SK-N-SH (cell line): ENCODE results near the gene THEMIS. TPM values are rescaled to one million over a fixed set of nuclear protein-coding genes. Genes with fewer than 3 reads are reported as not detected.

ENCODE experiments used
- CTCF ChIA-PET: fragments of 300-600, 350-600 bp; formaldehyde crosslinking; extraction: SDS; loops from one replicate; lab custom pipeline; 2021; lab: Yijun Ruan, JAX
- POLR2A ChIA-PET: fragments of 350-600 bp; sonication (Branson Sonifier 250); formaldehyde crosslinking; extraction: SDS; loops from one replicate; lab custom pipeline; 2020; ENCODE audit warnings: antibody characterized with exemption, inconsistent platforms; lab: Yijun Ruan, JAX
- DNase-seq: peaks from one replicate; pipeline ENCODE4 v3.0.0; 2012
- H2AFZ ChIP-seq: fragments of 200-600 bp; sonication (generic); 2 replicates; pipeline ENCODE4 v1.8.1; 2016; ENCODE audit warnings: antibody characterized with exemption, mild to moderate bottlenecking, low read depth
- H3F3A ChIP-seq: fragments of 200-600 bp; sonication (generic); replicated peaks from 2 replicates; pipeline ENCODE3; 2016; ENCODE audit warnings: antibody characterized with exemption, mild to moderate bottlenecking; ENCODE audit not compliant: insufficient read depth
- H3K27ac ChIP-seq, 2 experiments: fragments of 200-500 bp in 1 of 2; fragments of 200-600 bp in 1 of 2; sonication (Bioruptor generic) in 1 of 2; sonication (generic), shearing (Covaris generic) in 1 of 2; 2 replicates each; pipeline versions ENCODE4 v1.5.1 to v1.6.1; 2014 to 2016; ENCODE audit warnings: low read depth in 2 of 2, inconsistent platforms in 1 of 2, low read length in 1 of 2, mild to moderate bottlenecking in 1 of 2, mixed read lengths in 1 of 2
- H3K27me3 ChIP-seq: fragments of 200-600 bp; sonication (generic), shearing (Covaris generic); 2 replicates; pipeline ENCODE4 v1.6.1; 2016; ENCODE audit warnings: mixed run types; ENCODE audit not compliant: insufficient read depth
- H3K36me3 ChIP-seq, 2 experiments: fragments of 200-500 bp in 1 of 2; fragments of 200-600 bp in 1 of 2; sonication (Bioruptor generic) in 1 of 2; sonication (generic) in 1 of 2; replicated peaks in 1 of 2; 2 replicates each; pipeline versions ENCODE3 to v1.5.1; 2014 to 2016; ENCODE audit warnings: low read length in 1 of 2, mild to moderate bottlenecking in 1 of 2; ENCODE audit not compliant: insufficient read depth in 2 of 2, control insufficient read depth in 1 of 2
- H3K4me1 ChIP-seq, 2 experiments: fragments of 200-500 bp in 1 of 2; fragments of 200-600 bp in 1 of 2; sonication (Bioruptor generic) in 1 of 2; sonication (generic), shearing (Covaris generic) in 1 of 2; 2 replicates each; pipeline versions ENCODE4 v1.5.1 to v1.6.1; 2014 to 2016; ENCODE audit warnings: low read depth in 1 of 2, low read length in 1 of 2, mixed run types in 1 of 2; ENCODE audit not compliant: insufficient read depth in 2 of 2, control insufficient read depth in 1 of 2
- H3K4me2 ChIP-seq: fragments of 200-600 bp; sonication (generic), shearing (Covaris generic); 2 replicates; pipeline ENCODE4 v1.6.1; 2017; ENCODE audit warnings: mixed run types
- H3K4me3 ChIP-seq, 2 experiments: fragments of 200-500 bp in 1 of 2; fragments of 200-600 bp in 1 of 2; sonication (Bioruptor generic) in 1 of 2; sonication (generic), shearing (Covaris generic) in 1 of 2; 2 replicates each; pipeline versions ENCODE4 v1.5.1 to v1.8.1; 2014 to 2016; ENCODE audit warnings: low read depth in 2 of 2, inconsistent platforms in 1 of 2, low read length in 1 of 2, mild to moderate bottlenecking in 1 of 2, mixed read lengths in 1 of 2, moderate library complexity in 1 of 2
- H3K79me2 ChIP-seq: fragments of 200-600 bp; sonication (generic); 2 replicates; pipeline ENCODE4 v1.8.1; 2017; ENCODE audit warnings: mild to moderate bottlenecking; ENCODE audit not compliant: insufficient read depth
- H3K9ac ChIP-seq: fragments of 200-600 bp; sonication (generic); 2 replicates; pipeline ENCODE4 v1.6.1; 2017; ENCODE audit warnings: mixed run types
- H3K9me2 ChIP-seq: fragments of 200-600 bp; sonication (generic); 2 replicates; pipeline ENCODE4 v1.6.1; 2017; ENCODE audit warnings: mixed run types
- H3K9me3 ChIP-seq: fragments of 200-600 bp; sonication (generic); 2 replicates; pipeline ENCODE4 v1.6.1; 2017; ENCODE audit warnings: mixed run types, mild to moderate bottlenecking, moderate library complexity
- H4K20me1 ChIP-seq: fragments of 200-600 bp; sonication (generic); 2 replicates; pipeline ENCODE4 v1.6.1; 2017; ENCODE audit warnings: mild to moderate bottlenecking, mixed run types; ENCODE audit not compliant: insufficient read depth
- CHD2 ChIP-seq: fragments of 150-350 bp; IDR thresholded peaks from 2 replicates; pipeline ENCODE4 v1.6.1; 2018; ENCODE audit warnings: low read length; ENCODE audit not compliant: partially characterized antibody
- ELF1 ChIP-seq: IDR thresholded peaks from 2 replicates; pipeline ENCODE4 v1.4.0; 2012
- EZH2phosphoT487 ChIP-seq: fragments of 200-600 bp; sonication (generic); IDR thresholded peaks from 2 replicates; pipeline ENCODE4 v1.6.1; 2017; ENCODE audit warnings: low read depth, mixed run types, mild to moderate bottlenecking, antibody characterized with exemption, moderate library complexity, borderline replicate concordance
- FOSL2 ChIP-seq: IDR thresholded peaks from 2 replicates; pipeline ENCODE4 v1.4.0; 2012; ENCODE audit warnings: low read depth, mild to moderate bottlenecking, moderate library complexity, borderline replicate concordance
- FOXJ3 ChIP-seq: sonication (generic); formaldehyde crosslinking; IDR thresholded peaks from 2 replicates; pipeline ENCODE4 v1.5.1; 2020; ENCODE audit warnings: mild to moderate bottlenecking, missing genetic modification reagents
- IRF3 ChIP-seq: fragments of 150-350 bp; IDR thresholded peaks from 2 replicates; pipeline ENCODE4 v1.6.1; 2016; ENCODE audit warnings: mild to moderate bottlenecking, low read depth, low read length
- NRF1 ChIP-seq: IDR thresholded peaks from 2 replicates; pipeline ENCODE4 v1.6.1; 2012; ENCODE audit warnings: low read depth, mild to moderate bottlenecking, low read length
- RAD21 ChIP-seq: IDR thresholded peaks from 2 replicates; pipeline ENCODE4 v1.6.1; 2012; ENCODE audit warnings: mild to moderate bottlenecking, low read length
- RCOR1 ChIP-seq: fragments of 150-350 bp; IDR thresholded peaks from 2 replicates; pipeline ENCODE4 v1.6.1; 2017; ENCODE audit warnings: antibody characterized with exemption, low read length
- RXRA ChIP-seq: IDR thresholded peaks from 2 replicates; pipeline ENCODE4 v1.4.0; 2012; ENCODE audit warnings: low read depth, mild to moderate bottlenecking, borderline replicate concordance
- SMC3 ChIP-seq: IDR thresholded peaks from 2 replicates; pipeline ENCODE4 v1.6.1; 2012; ENCODE audit warnings: low read depth, low read length, improper control_type of control experiment
- TCF12 ChIP-seq: IDR thresholded peaks from 2 replicates; pipeline ENCODE4 v1.4.0; 2012
- TEAD4 ChIP-seq: IDR thresholded peaks from 2 replicates; pipeline ENCODE4 v1.4.0; 2012; ENCODE audit warnings: mild to moderate bottlenecking, borderline replicate concordance; ENCODE audit not compliant: insufficient read depth
- USF2 ChIP-seq: fragments of 150-350 bp; IDR thresholded peaks from 2 replicates; pipeline ENCODE4 v1.6.1; 2017; ENCODE audit warnings: antibody characterized with exemption, low read length, low read depth, borderline replicate concordance
- YY1 ChIP-seq: IDR thresholded peaks from 2 replicates; pipeline ENCODE4 v1.4.0; 2012; ENCODE audit warnings: low read depth, mild to moderate bottlenecking
- WGBS: methylation state at CpG from one replicate; pipeline ENCODE4 v1.1.6; 2017; ENCODE audit warnings: low lambda C conversion rate; 5-methylcytosine and 5-hydroxymethylcytosine counted together
- polyA plus RNA-seq, 3 experiments: library from polyadenylated mRNA; depleted of rRNA; stranded (reverse); fragments of >200 nt; gene quantifications; 2 replicates each; pipeline ENCODE4 v1.2.3, GENCODE V29; 2012
- TF ChIP-seq, protein P1 (sequence below): IDR thresholded peaks from 2 replicates; pipeline ENCODE4; 2012
- TF ChIP-seq, protein P2 (sequence below): fragments of 200-600 bp; sonication (generic); IDR thresholded peaks from 2 replicates; pipeline ENCODE4 v1.6.1; 2017; ENCODE audit warnings: antibody characterized with exemption, mild to moderate bottlenecking, moderate library complexity
- TF ChIP-seq, protein P3 (sequence below): IDR thresholded peaks from 2 replicates; pipeline ENCODE4 v1.4.0; 2012; ENCODE audit warnings: low read depth, borderline replicate concordance
- TF ChIP-seq, protein P4 (sequence below): IDR thresholded peaks from 2 replicates; pipeline ENCODE4 v1.4.0; 2012; ENCODE audit warnings: low read depth, borderline replicate concordance
- TF ChIP-seq, protein P5 (sequence below): IDR thresholded peaks from 2 replicates; pipeline ENCODE4 v1.4.0; 2012; ENCODE audit warnings: low read depth

The THEMIS gene
- polyA plus RNA-seq, 1 of the 3 experiments (the other 2 are of a cell fraction): not detected

DNA sequence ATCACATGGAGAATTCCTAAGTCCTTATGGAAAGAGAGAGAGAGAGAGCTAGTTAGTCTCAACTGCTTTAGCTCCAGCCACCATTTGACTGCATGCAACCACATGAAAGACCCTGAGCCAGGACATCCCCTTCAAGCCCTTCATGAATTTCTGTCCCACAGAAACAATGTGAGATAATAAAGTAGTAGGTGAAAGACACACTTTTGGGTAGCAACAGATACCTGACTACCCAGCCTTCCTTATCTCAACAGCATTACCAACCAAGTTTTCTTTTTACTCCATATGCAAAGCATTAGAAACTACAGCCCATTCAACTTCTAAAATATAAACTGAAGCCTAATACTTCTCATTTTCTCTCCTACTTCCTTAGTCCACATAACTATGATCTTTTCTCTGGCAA is 23.2 kb upstream of the THEMIS start:
- Histone ChIP-seq H2AFZ (no peak overlapping the region), H3K9me3 (no peaks in the 10 kb centered on the region), H3K27ac (no peak overlapping the region), H3K4me3 (no peak overlapping the region), H3K4me2 (no peak overlapping the region), H4K20me1 (no peaks in the 10 kb centered on the region), H3K9ac (no peak overlapping the region), H3K36me3 (no peaks in the 10 kb centered on the region), H3K27me3 (no peaks in the 10 kb centered on the region), H3K9me2 (no peaks in the 10 kb centered on the region), H3F3A (no peaks in the 10 kb centered on the region), H3K79me2 (no peaks in the 10 kb centered on the region), H3K4me1 (no peaks in the 10 kb centered on the region)
- TF ChIP-seq FOXJ3 (CRISPR knock-in tag) (no peak), RCOR1 (no peak), YY1 (no peak), NRF1 (no peak), ELF1 (no peak)
- TF ChIP-seq, protein P1, sequence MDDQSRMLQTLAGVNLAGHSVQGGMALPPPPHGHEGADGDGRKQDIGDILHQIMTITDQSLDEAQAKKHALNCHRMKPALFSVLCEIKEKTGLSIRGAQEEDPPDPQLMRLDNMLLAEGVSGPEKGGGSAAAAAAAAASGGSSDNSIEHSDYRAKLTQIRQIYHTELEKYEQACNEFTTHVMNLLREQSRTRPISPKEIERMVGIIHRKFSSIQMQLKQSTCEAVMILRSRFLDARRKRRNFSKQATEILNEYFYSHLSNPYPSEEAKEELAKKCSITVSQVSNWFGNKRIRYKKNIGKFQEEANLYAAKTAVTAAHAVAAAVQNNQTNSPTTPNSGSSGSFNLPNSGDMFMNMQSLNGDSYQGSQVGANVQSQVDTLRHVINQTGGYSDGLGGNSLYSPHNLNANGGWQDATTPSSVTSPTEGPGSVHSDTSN: no peak
- TF ChIP-seq, protein P2, sequence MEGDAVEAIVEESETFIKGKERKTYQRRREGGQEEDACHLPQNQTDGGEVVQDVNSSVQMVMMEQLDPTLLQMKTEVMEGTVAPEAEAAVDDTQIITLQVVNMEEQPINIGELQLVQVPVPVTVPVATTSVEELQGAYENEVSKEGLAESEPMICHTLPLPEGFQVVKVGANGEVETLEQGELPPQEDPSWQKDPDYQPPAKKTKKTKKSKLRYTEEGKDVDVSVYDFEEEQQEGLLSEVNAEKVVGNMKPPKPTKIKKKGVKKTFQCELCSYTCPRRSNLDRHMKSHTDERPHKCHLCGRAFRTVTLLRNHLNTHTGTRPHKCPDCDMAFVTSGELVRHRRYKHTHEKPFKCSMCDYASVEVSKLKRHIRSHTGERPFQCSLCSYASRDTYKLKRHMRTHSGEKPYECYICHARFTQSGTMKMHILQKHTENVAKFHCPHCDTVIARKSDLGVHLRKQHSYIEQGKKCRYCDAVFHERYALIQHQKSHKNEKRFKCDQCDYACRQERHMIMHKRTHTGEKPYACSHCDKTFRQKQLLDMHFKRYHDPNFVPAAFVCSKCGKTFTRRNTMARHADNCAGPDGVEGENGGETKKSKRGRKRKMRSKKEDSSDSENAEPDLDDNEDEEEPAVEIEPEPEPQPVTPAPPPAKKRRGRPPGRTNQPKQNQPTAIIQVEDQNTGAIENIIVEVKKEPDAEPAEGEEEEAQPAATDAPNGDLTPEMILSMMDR: no peak
- TF ChIP-seq, protein P3, sequence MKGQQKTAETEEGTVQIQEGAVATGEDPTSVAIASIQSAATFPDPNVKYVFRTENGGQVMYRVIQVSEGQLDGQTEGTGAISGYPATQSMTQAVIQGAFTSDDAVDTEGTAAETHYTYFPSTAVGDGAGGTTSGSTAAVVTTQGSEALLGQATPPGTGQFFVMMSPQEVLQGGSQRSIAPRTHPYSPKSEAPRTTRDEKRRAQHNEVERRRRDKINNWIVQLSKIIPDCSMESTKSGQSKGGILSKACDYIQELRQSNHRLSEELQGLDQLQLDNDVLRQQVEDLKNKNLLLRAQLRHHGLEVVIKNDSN: no peak
- TF ChIP-seq, protein P4, sequence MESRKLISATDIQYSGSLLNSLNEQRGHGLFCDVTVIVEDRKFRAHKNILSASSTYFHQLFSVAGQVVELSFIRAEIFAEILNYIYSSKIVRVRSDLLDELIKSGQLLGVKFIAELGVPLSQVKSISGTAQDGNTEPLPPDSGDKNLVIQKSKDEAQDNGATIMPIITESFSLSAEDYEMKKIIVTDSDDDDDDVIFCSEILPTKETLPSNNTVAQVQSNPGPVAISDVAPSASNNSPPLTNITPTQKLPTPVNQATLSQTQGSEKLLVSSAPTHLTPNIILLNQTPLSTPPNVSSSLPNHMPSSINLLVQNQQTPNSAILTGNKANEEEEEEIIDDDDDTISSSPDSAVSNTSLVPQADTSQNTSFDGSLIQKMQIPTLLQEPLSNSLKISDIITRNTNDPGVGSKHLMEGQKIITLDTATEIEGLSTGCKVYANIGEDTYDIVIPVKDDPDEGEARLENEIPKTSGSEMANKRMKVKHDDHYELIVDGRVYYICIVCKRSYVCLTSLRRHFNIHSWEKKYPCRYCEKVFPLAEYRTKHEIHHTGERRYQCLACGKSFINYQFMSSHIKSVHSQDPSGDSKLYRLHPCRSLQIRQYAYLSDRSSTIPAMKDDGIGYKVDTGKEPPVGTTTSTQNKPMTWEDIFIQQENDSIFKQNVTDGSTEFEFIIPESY: no peak
- no peak for DNase-seq
- ChIA-PET CTCF (no interaction called here), POLR2A (no interaction called here)

- ChIA-PET POLR2A (no interaction called here), CTCF (no interaction called here)
- H3K9me2 ChIP-seq: no peaks in the 10 kb centered on the region
- no peak overlapping the region for H3K27ac ChIP-seq
- H2AFZ ChIP-seq: no peak overlapping the region
- H3K4me3 ChIP-seq: no peak overlapping the region
- WGBS: 18% methylated on average over 2 of the region's 2 CpGs
- H3K36me3 ChIP-seq: no peaks in the 10 kb centered on the region
- no peak for DNase-seq
- H3F3A ChIP-seq: no peaks in the 10 kb centered on the region
- H3K9me3 ChIP-seq: no peaks in the 10 kb centered on the region
- no peaks in the 10 kb centered on the region for H3K79me2 ChIP-seq
- H3K9ac ChIP-seq: no peak overlapping the region
- no peaks in the 10 kb centered on the region for H4K20me1 ChIP-seq
- no peak overlapping the region for H3K4me2 ChIP-seq
- no peaks in the 10 kb centered on the region for H3K27me3 ChIP-seq
- H3K4me1 ChIP-seq: no peaks in the 10 kb centered on the region
- no peak for TF ChIP-seq RAD21
- no peak for TF ChIP-seq TEAD4
- TF ChIP-seq TCF12: no peak
- TF ChIP-seq, protein P1: no peak
- TF ChIP-seq, protein P5, sequence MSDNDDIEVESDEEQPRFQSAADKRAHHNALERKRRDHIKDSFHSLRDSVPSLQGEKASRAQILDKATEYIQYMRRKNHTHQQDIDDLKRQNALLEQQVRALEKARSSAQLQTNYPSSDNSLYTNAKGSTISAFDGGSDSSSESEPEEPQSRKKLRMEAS: no peak
- TF ChIP-seq IRF3: no peak
- TF ChIP-seq SMC3: no peak
- no peak for TF ChIP-seq FOXJ3 (CRISPR knock-in tag)
- TF ChIP-seq USF2: no peak
- TF ChIP-seq EZH2phosphoT487: no peak
- TF ChIP-seq RXRA: no peak
- TF ChIP-seq ELF1: no peak
- TF ChIP-seq FOSL2: no peak
- TF ChIP-seq CHD2: no peak
Measured at GRCh38 chr6:127923135-127923534, 22.3 kb upstream of the THEMIS start.
